ENCODE results near the gene NRAP.

- TF ChIP-seq CTCF (IDR thresholded peaks at IDR 0.05) (no peak), POLR2A (IDR thresholded peaks at IDR 0.05) (peak in 1 of 2 donors; percentile 66)
Observed at GRCh38 chr10:113679463-113680189, 15.8 kb upstream of the NRAP start, which contains the start of gene CASP7.

Data from thyroid gland (tissue), 4 donors.